Measurements from ENCODE around the gene SEMA3D.

- TF ChIP-seq POLR2A (IDR thresholded peaks at IDR 0.05) (no peak), CTCF (IDR thresholded peaks at IDR 0.05) (no peak), EP300 (IDR thresholded peaks at IDR 0.05) (no peak)
Observed at GRCh38 chr7:85178531-85179298, 8.1 kb downstream of the SEMA3D start.
